ENCODE data around the gene ADD1. TPM values are rescaled to one million over a fixed set of nuclear protein-coding genes. Genes with fewer than 3 reads are reported as not detected.
"Not testable (repeated sequence)": the region's sequence is repeated elsewhere in the genome, so short reads cannot be mapped to it uniquely, and the experiment has no call there.

Gene ADD1
- total RNA-seq, 3 donors from 2014 or later: 147 to 175 (median 153) TPM

- peaks cover 33% of the 10 kb centered on the region for H3K4me1 Mint-ChIP-seq (ENCODE audit: low read depth)
- DNase-seq: no peak
- H3K27me3 Mint-ChIP-seq (ENCODE audit: low read depth): no peaks in the 10 kb centered on the region
Measured at GRCh38 chr4:2941138-2942036, 97.7 kb downstream of the ADD1 start.

GRCh38 chr4:2942037-2942531 is 98.4 kb downstream of the ADD1 start:
- DNase-seq (no peak), ATAC-seq (no peak)
- Mint-ChIP-seq H3K4me3 (peak overlapping the region; percentile 33), H3K9me3 (no peaks in the 10 kb centered on the region), H3K36me3 (ENCODE audit: insufficient read depth) (peaks cover 63% of the 10 kb centered on the region), H3K4me1 (ENCODE audit: low read depth) (peaks cover 26% of the 10 kb centered on the region), H3K27me3 (ENCODE audit: low read depth) (no peaks in the 10 kb centered on the region)

More at GRCh38 chr4:2941138-2942036, 97.7 kb downstream of the ADD1 start:
- no peak for ATAC-seq
- Mint-ChIP-seq H3K9me3 (no peaks in the 10 kb centered on the region), H3K36me3 (ENCODE audit: insufficient read depth) (peaks cover 65% of the 10 kb centered on the region), H3K4me3 (no peak overlapping the region)

- peaks cover 20% of the 10 kb centered on the region for H3K4me1 Mint-ChIP-seq (ENCODE audit: low read depth)
- no peaks in the 10 kb centered on the region for H3K9me3 Mint-ChIP-seq
- peak; percentile 25 to 41 for ATAC-seq
- no peaks in the 10 kb centered on the region for H3K27me3 Mint-ChIP-seq (ENCODE audit: low read depth)
- peaks cover 63% of the 10 kb centered on the region for H3K36me3 Mint-ChIP-seq (ENCODE audit: insufficient read depth)
- H3K4me3 Mint-ChIP-seq: peak overlapping the region; percentile 33
- no peak for DNase-seq
Measured at GRCh38 chr4:2942532-2943363, 99.1 kb downstream of the ADD1 start.

- Mint-ChIP-seq H3K4me3 (no peak overlapping the region), H3K9me3 (no peaks in the 10 kb centered on the region), H3K4me1 (ENCODE audit: low read depth) (peaks cover 17% of the 10 kb centered on the region), H3K36me3 (ENCODE audit: insufficient read depth) (peaks cover 63% of the 10 kb centered on the region), H3K27me3 (ENCODE audit: low read depth) (no peaks in the 10 kb centered on the region)
- DNase-seq: no peak
- no peak for ATAC-seq
Measured at GRCh38 chr4:2943364-2944090, 99.9 kb downstream of the ADD1 start.

- Mint-ChIP-seq H3K27me3 (ENCODE audit: low read depth) (no peaks in the 10 kb centered on the region), H3K9me3 (no peaks in the 10 kb centered on the region), H3K36me3 (ENCODE audit: insufficient read depth) (peaks cover 59% of the 10 kb centered on the region), H3K4me1 (ENCODE audit: low read depth) (peaks cover 13% of the 10 kb centered on the region), H3K4me3 (no peak overlapping the region)
- DNase-seq (no peak), ATAC-seq (no peak)
Measured at GRCh38 chr4:2944091-2944482, 100.4 kb downstream of the ADD1 start.

- DNase-seq (no peak), ATAC-seq (no peak)
- H3K4me3 Mint-ChIP-seq: no peak overlapping the region
- H3K27me3 Mint-ChIP-seq (ENCODE audit: low read depth): no peaks in the 10 kb centered on the region
- H3K9me3 Mint-ChIP-seq: no peaks in the 10 kb centered on the region
- H3K36me3 Mint-ChIP-seq (ENCODE audit: insufficient read depth): peaks cover 60% of the 10 kb centered on the region
- peaks cover 9% of the 10 kb centered on the region for H3K4me1 Mint-ChIP-seq (ENCODE audit: low read depth)
Measured at GRCh38 chr4:2944586-2945526, 101.2 kb downstream of the ADD1 start.

GRCh38 chr4:2945619-2946604 is 102.3 kb downstream of the ADD1 start:
- ATAC-seq; H3K4me3 Mint-ChIP-seq; H3K9me3 Mint-ChIP-seq; H3K27me3 Mint-ChIP-seq (ENCODE audit: low read depth); DNase-seq: not testable (repeated sequence)
- peaks cover 13% of the 10 kb centered on the region for H3K4me1 Mint-ChIP-seq (ENCODE audit: low read depth)
- peaks cover 60% of the 10 kb centered on the region for H3K36me3 Mint-ChIP-seq (ENCODE audit: insufficient read depth)

- ATAC-seq (no peak), DNase-seq (no peak)
- peaks cover 61% of the 10 kb centered on the region for H3K36me3 Mint-ChIP-seq (ENCODE audit: insufficient read depth)
- H3K4me1 Mint-ChIP-seq (ENCODE audit: low read depth): peaks cover 15% of the 10 kb centered on the region
- H3K4me3 Mint-ChIP-seq: no peak overlapping the region
- H3K9me3 Mint-ChIP-seq: no peaks in the 10 kb centered on the region
- no peaks in the 10 kb centered on the region for H3K27me3 Mint-ChIP-seq (ENCODE audit: low read depth)
Measured at GRCh38 chr4:2946812-2947600, 103.4 kb downstream of the ADD1 start.

- no peaks in the 10 kb centered on the region for H3K27me3 Mint-ChIP-seq (ENCODE audit: low read depth)
- DNase-seq (no peak), ATAC-seq (no peak)
- no peak overlapping the region for H3K4me3 Mint-ChIP-seq
- peaks cover 11% of the 10 kb centered on the region for H3K4me1 Mint-ChIP-seq (ENCODE audit: low read depth)
- peaks cover 59% of the 10 kb centered on the region for H3K36me3 Mint-ChIP-seq (ENCODE audit: insufficient read depth)
- no peaks in the 10 kb centered on the region for H3K9me3 Mint-ChIP-seq
Measured at GRCh38 chr4:2947926-2948325, 104.3 kb downstream of the ADD1 start.

GRCh38 chr4:2948895-2949781 is 105.5 kb downstream of the ADD1 start:
- no peaks in the 10 kb centered on the region for H3K27me3 Mint-ChIP-seq (ENCODE audit: low read depth)
- H3K9me3 Mint-ChIP-seq: no peaks in the 10 kb centered on the region
- ATAC-seq (no peak), DNase-seq (no peak)
- peaks cover 64% of the 10 kb centered on the region for H3K36me3 Mint-ChIP-seq (ENCODE audit: insufficient read depth)
- peaks cover 21% of the 10 kb centered on the region for H3K4me1 Mint-ChIP-seq (ENCODE audit: low read depth)
- H3K4me3 Mint-ChIP-seq: no peak overlapping the region

- Mint-ChIP-seq H3K4me3 (no peak overlapping the region), H3K27me3 (ENCODE audit: low read depth) (no peaks in the 10 kb centered on the region), H3K36me3 (ENCODE audit: insufficient read depth) (peaks cover 69% of the 10 kb centered on the region), H3K9me3 (no peaks in the 10 kb centered on the region), H3K4me1 (ENCODE audit: low read depth) (peaks cover 27% of the 10 kb centered on the region)
- DNase-seq (no peak), ATAC-seq (no peak)
Measured at GRCh38 chr4:2949782-2950125, 106.1 kb downstream of the ADD1 start.

Measured in activated T-cell treated with anti-CD3 and anti-CD28 coated beads, Interleukin-2, amount 50 U/mL, for 4 hours (primary cell).